GF-D8 (cell line): ENCODE results near the gene CIITA.

ENCODE experiments used
- DNase-seq: peaks from one replicate; lab custom pipeline; 2025; lab: John Stamatoyannopoulos, UW

CIITA gene

GRCh38 chr16:10982465-10983150 is 105.6 kb downstream of the CIITA start:
- DNase-seq, result no peak

- no peak for DNase-seq
Observed at GRCh38 chr16:10983159-10983558, 106.2 kb downstream of the CIITA start.

GRCh38 chr16:10984509-10984908 is 107.5 kb downstream of the CIITA start:
- DNase-seq, result no peak
